CD14-positive monocyte (primary cell): ENCODE measurements around the gene SMYD3. TPM values are rescaled to one million over a fixed set of nuclear protein-coding genes. Genes with fewer than 3 reads are reported as not detected.

Source experiments
- DNase-seq, 3 donors: peaks; one replicate each; pipeline ENCODE4 v3.0.0-alpha.2; 2011 to 2022
- H2AFZ ChIP-seq: 2 replicates; pipeline ENCODE4 v1.6.0; 2012; ENCODE audit warnings: mild to moderate bottlenecking, low read depth, low read length, inconsistent platforms; ENCODE audit not compliant: insufficient read depth, poor library complexity, severe bottlenecking
- H3K27ac ChIP-seq, 2 donors: 1 replicate in 1 of 2; 2 replicates in 1 of 2; pipeline ENCODE4 v1.5.1; 2012 to 2013; ENCODE audit warnings: low read length in 2 of 2, control low read depth in 1 of 2, inconsistent platforms in 1 of 2, low read depth in 1 of 2, mild to moderate bottlenecking in 1 of 2
- H3K27me3 ChIP-seq, 2 donors: one replicate each; pipeline versions ENCODE4 v1.6.0 to v1.6.1; 2011 to 2013; ENCODE audit warnings: low read length in 2 of 2; ENCODE audit not compliant: control insufficient read depth in 2 of 2, insufficient read depth in 2 of 2
- H3K36me3 ChIP-seq, 2 donors: replicated peaks in 1 of 2; 1 replicate in 1 of 2; 2 replicates in 1 of 2; pipeline versions ENCODE4 v1.5.1 to v1.6.1; 2012 to 2013; ENCODE audit warnings: low read length in 2 of 2, control low read depth in 1 of 2, inconsistent platforms in 1 of 2, mild to moderate bottlenecking in 1 of 2; ENCODE audit not compliant: insufficient read depth in 2 of 2, control insufficient read depth in 1 of 2
- H3K4me1 ChIP-seq, 2 donors: 1 replicate in 1 of 2; 2 replicates in 1 of 2; pipeline versions ENCODE4 v1.5.1 to v1.6.1; 2012 to 2013; ENCODE audit warnings: low read length in 2 of 2, control low read depth in 1 of 2, inconsistent platforms in 1 of 2, mild to moderate bottlenecking in 1 of 2, moderate library complexity in 1 of 2; ENCODE audit not compliant: insufficient read depth in 2 of 2, control insufficient read depth in 1 of 2
- H3K4me2 ChIP-seq: replicated peaks from 2 replicates; pipeline ENCODE3; 2012; ENCODE audit warnings: low read length, moderate library complexity, mild to moderate bottlenecking; ENCODE audit not compliant: poor library complexity, severe bottlenecking; ENCODE audit errors: extremely low read depth
- H3K4me3 ChIP-seq, 3 experiments: fragments of 200-600 bp in 1 of 3; sonication (generic) in 1 of 3; replicated peaks in 1 of 3; 1 replicate in 2 of 3; 2 replicates in 1 of 3; pipeline ENCODE4 v1.5.1; 2011 to 2013; ENCODE audit warnings: low read length in 3 of 3, mild to moderate bottlenecking in 3 of 3, control low read depth in 2 of 3, low read depth in 2 of 3, inconsistent platforms in 1 of 3, moderate library complexity in 1 of 3
- H3K79me2 ChIP-seq: 2 replicates; pipeline ENCODE4 v1.6.0; 2012; ENCODE audit warnings: mild to moderate bottlenecking, control low read depth, inconsistent platforms, low read length, moderate library complexity; ENCODE audit not compliant: insufficient read depth
- H3K9ac ChIP-seq: 2 replicates; pipeline ENCODE4 v1.6.0; 2017; ENCODE audit warnings: low read length, mild to moderate bottlenecking; ENCODE audit not compliant: insufficient read depth, poor library complexity, severe bottlenecking
- H3K9me3 ChIP-seq, 2 donors: replicated peaks in 1 of 2; 1 replicate in 1 of 2; 2 replicates in 1 of 2; pipeline versions ENCODE4 v1.5.1 to v1.6.1; 2012 to 2013; ENCODE audit warnings: low read length in 2 of 2, control low read depth in 1 of 2; ENCODE audit not compliant: control insufficient read depth in 1 of 2, insufficient read depth in 1 of 2
- H4K20me1 ChIP-seq: 2 replicates; pipeline ENCODE4 v1.6.0; 2012; ENCODE audit warnings: mild to moderate bottlenecking, low read length, control low read depth, moderate library complexity; ENCODE audit not compliant: insufficient read depth
- H3K27ac Mint-ChIP-seq, 7 donors: one replicate each; pipeline ENCODE4 v1.8.0; 2020; ENCODE audit warnings: mild to moderate bottlenecking in 7 of 7, mixed read lengths in 7 of 7, moderate library complexity in 6 of 7, inconsistent platforms in 2 of 7
- H3K27me3 Mint-ChIP-seq, 3 donors: one replicate each; pipeline ENCODE4 v1.8.0; 2021 to 2022; ENCODE audit warnings: low read depth in 3 of 3, mild to moderate bottlenecking in 3 of 3, mixed read lengths in 3 of 3, moderate library complexity in 3 of 3, inconsistent platforms in 1 of 3
- H3K36me3 Mint-ChIP-seq, 2 donors: one replicate each; pipeline ENCODE4 v1.8.0; 2020; ENCODE audit warnings: mixed read lengths in 2 of 2, inconsistent platforms in 1 of 2, mild to moderate bottlenecking in 1 of 2
- H3K4me1 Mint-ChIP-seq: one replicate; pipeline ENCODE4 v1.8.0; 2020; ENCODE audit warnings: mild to moderate bottlenecking, mixed read lengths
- H3K4me3 Mint-ChIP-seq, 2 donors: one replicate each; pipeline ENCODE4 v1.8.0; 2020; ENCODE audit warnings: mild to moderate bottlenecking in 2 of 2, mixed read lengths in 2 of 2, moderate library complexity in 1 of 2
- H3K9me3 Mint-ChIP-seq, 7 donors: one replicate each; pipeline ENCODE4 v1.8.0; 2020 to 2022; ENCODE audit warnings: mixed read lengths in 7 of 7, mild to moderate bottlenecking in 6 of 7, moderate library complexity in 6 of 7, inconsistent platforms in 2 of 7
- whole genome bisulfite sequencing: methylation state at CpG from one replicate; pipeline ENCODE4 v1.1.5; 2013; ENCODE audit warnings: missing lambda C conversion rate; ENCODE audit not compliant: insufficient coverage; 5-methylcytosine and 5-hydroxymethylcytosine counted together
- intact Hi-C, 2 donors: fragments of 100-400 bp; cut with micrococcal nuclease; formaldehyde crosslinking; loops; one replicate each; pipeline versions ENCODE4 v1.15.0 to v1.15.1; 2023
- polyA plus RNA-seq, 3 donors: library from polyadenylated mRNA; depleted of rRNA in 1 of 3; unstranded in 2 of 3; stranded (reverse) in 1 of 3; fragments of 300-500 nt in 2 of 3; fragments of >200 nt in 1 of 3; fragmentation: Illumina TruSeq in 2 of 3; gene quantifications; 1 replicate in 2 of 3; 2 replicates in 1 of 3; pipeline ENCODE4 v1.2.3, GENCODE V29; 2012 to 2021
- TF ChIP-seq, protein P1 (sequence below): fragments of 200-600 bp; IDR thresholded peaks from one replicate; pipeline ENCODE4 v1.8.0; 2022; ENCODE audit warnings: antibody characterized with exemption, mild to moderate bottlenecking

SMYD3 gene
- polyA plus RNA-seq, 3 donors = 2.7 to 8.4 (median 4.0) TPM

DNA sequence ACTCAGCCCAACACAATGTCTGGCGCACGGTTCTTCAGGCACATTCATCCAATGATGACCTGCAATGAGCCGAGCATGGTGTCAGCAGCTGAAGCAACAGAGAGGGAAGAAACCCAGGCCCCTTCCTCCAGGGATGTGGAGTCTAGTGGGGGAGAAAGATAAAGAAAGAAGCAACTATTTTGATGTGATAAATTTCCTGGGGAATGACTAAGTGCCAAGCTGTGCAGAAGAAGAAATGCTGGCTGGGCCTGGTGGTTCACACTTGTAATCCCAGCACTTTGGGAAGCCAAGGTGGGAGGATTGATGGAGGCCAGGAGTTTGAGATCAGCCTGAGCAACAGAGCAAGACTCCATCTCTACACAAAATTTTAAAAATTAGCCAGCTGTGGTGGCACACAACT is 790.5 kb downstream of the SMYD3 start:
- H4K20me1 ChIP-seq = no peaks in the 10 kb centered on the region
- Mint-ChIP-seq H3K27me3 (peaks cover 1 to 9% (median 5%) of the 10 kb centered on the region in 3 donors), H3K27ac (no peak overlapping the region), H3K36me3 (no peaks in the 10 kb centered on the region), H3K4me3 (no peak overlapping the region), H3K9me3 (peaks cover 0 to 8% (median 0%) of the 10 kb centered on the region in 7 donors), H3K4me1 (peaks cover 2% of the 10 kb centered on the region)
- no peak overlapping the region for H3K4me2 ChIP-seq
- TF ChIP-seq, protein P1, sequence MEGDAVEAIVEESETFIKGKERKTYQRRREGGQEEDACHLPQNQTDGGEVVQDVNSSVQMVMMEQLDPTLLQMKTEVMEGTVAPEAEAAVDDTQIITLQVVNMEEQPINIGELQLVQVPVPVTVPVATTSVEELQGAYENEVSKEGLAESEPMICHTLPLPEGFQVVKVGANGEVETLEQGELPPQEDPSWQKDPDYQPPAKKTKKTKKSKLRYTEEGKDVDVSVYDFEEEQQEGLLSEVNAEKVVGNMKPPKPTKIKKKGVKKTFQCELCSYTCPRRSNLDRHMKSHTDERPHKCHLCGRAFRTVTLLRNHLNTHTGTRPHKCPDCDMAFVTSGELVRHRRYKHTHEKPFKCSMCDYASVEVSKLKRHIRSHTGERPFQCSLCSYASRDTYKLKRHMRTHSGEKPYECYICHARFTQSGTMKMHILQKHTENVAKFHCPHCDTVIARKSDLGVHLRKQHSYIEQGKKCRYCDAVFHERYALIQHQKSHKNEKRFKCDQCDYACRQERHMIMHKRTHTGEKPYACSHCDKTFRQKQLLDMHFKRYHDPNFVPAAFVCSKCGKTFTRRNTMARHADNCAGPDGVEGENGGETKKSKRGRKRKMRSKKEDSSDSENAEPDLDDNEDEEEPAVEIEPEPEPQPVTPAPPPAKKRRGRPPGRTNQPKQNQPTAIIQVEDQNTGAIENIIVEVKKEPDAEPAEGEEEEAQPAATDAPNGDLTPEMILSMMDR = no peak
- no peaks in the 10 kb centered on the region for H3K9me3 ChIP-seq
- H3K36me3 ChIP-seq = no peaks in the 10 kb centered on the region
- no peaks in the 10 kb centered on the region for H3K79me2 ChIP-seq
- no peaks in the 10 kb centered on the region for H3K27me3 ChIP-seq
- H3K27ac ChIP-seq = no peak overlapping the region
- H2AFZ ChIP-seq = no peak overlapping the region
- no peak for DNase-seq
- no CpG with 5 or more reads among the region's 3 CpGs for WGBS
- no peaks in the 10 kb centered on the region for H3K4me1 ChIP-seq
- H3K4me3 ChIP-seq = no peak overlapping the region
- no peak overlapping the region for H3K9ac ChIP-seq
- intact Hi-C loops = no loop called here

- Histone ChIP-seq H3K4me2 (no peak overlapping the region), H3K27ac (no peak overlapping the region), H4K20me1 (no peaks in the 10 kb centered on the region), H3K4me1 (no peaks in the 10 kb centered on the region), H3K9me3 (no peaks in the 10 kb centered on the region), H3K79me2 (no peaks in the 10 kb centered on the region), H2AFZ (no peak overlapping the region), H3K27me3 (no peaks in the 10 kb centered on the region), H3K9ac (no peak overlapping the region), H3K4me3 (no peak overlapping the region), H3K36me3 (no peaks in the 10 kb centered on the region)
- peaks cover 1 to 9% (median 6%) of the 10 kb centered on the region in 3 donors for H3K27me3 Mint-ChIP-seq
- no peak overlapping the region for H3K27ac Mint-ChIP-seq
- no CpG with 5 or more reads among the region's 1 CpG for WGBS
- TF ChIP-seq, protein P1 = no peak
- no peak for DNase-seq
- H3K9me3 Mint-ChIP-seq = peaks cover 0 to 8% (median 0%) of the 10 kb centered on the region in 7 donors
- intact Hi-C loops = no loop called here
- no peak overlapping the region for H3K4me3 Mint-ChIP-seq
- H3K36me3 Mint-ChIP-seq = no peaks in the 10 kb centered on the region
- peaks cover 3% of the 10 kb centered on the region for H3K4me1 Mint-ChIP-seq
These were observed 791.1 kb downstream of the SMYD3 start for GRCh38 chr1:245715970-245716369.
